PFSK-1 (cell line): ENCODE data around the gene CREB3.

Experiments used
- FOXP2 ChIP-seq: optimal IDR thresholded peaks from 2 replicates; pipeline ENCODE3; 2011; ENCODE audit warnings: borderline replicate concordance, control low read depth, inconsistent platforms; ENCODE audit not compliant: insufficient read depth; ENCODE audit errors: extremely low read length, extremely low read depth
- POLR2AphosphoS5 ChIP-seq: IDR thresholded peaks from 2 replicates; pipeline ENCODE4 v1.6.1; 2012; ENCODE audit warnings: low read depth, mild to moderate bottlenecking, control low read depth, low read length, moderate library complexity
- SIN3A ChIP-seq: IDR thresholded peaks from 2 replicates; pipeline ENCODE4 v1.6.1; 2012; ENCODE audit warnings: mild to moderate bottlenecking, low read length, moderate library complexity, borderline replicate concordance; ENCODE audit not compliant: insufficient read depth
- TAF1 ChIP-seq: IDR thresholded peaks from 2 replicates; pipeline ENCODE4 v1.6.1; 2012; ENCODE audit warnings: low read length, control low read depth, borderline replicate concordance; ENCODE audit not compliant: insufficient read depth
- TF ChIP-seq, protein P1 (sequence below), 2 experiments: IDR thresholded peaks; 2 replicates each; pipeline versions ENCODE4 v1.6.1 to v1.8.0; 2011 to 2012; ENCODE audit warnings: low read depth in 2 of 2, low read length in 2 of 2, control low read depth in 1 of 2, inconsistent platforms in 1 of 2, mild to moderate bottlenecking in 1 of 2, moderate library complexity in 1 of 2; ENCODE audit not compliant: insufficient read depth in 1 of 2

CREB3 gene

GRCh38 chr9:35759795-35760194 is 27.3 kb downstream of the CREB3 start:
- no peak for TF ChIP-seq FOXP2
- TF ChIP-seq TAF1: no peak
- TF ChIP-seq, protein P1, sequence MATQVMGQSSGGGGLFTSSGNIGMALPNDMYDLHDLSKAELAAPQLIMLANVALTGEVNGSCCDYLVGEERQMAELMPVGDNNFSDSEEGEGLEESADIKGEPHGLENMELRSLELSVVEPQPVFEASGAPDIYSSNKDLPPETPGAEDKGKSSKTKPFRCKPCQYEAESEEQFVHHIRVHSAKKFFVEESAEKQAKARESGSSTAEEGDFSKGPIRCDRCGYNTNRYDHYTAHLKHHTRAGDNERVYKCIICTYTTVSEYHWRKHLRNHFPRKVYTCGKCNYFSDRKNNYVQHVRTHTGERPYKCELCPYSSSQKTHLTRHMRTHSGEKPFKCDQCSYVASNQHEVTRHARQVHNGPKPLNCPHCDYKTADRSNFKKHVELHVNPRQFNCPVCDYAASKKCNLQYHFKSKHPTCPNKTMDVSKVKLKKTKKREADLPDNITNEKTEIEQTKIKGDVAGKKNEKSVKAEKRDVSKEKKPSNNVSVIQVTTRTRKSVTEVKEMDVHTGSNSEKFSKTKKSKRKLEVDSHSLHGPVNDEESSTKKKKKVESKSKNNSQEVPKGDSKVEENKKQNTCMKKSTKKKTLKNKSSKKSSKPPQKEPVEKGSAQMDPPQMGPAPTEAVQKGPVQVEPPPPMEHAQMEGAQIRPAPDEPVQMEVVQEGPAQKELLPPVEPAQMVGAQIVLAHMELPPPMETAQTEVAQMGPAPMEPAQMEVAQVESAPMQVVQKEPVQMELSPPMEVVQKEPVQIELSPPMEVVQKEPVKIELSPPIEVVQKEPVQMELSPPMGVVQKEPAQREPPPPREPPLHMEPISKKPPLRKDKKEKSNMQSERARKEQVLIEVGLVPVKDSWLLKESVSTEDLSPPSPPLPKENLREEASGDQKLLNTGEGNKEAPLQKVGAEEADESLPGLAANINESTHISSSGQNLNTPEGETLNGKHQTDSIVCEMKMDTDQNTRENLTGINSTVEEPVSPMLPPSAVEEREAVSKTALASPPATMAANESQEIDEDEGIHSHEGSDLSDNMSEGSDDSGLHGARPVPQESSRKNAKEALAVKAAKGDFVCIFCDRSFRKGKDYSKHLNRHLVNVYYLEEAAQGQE (IDR thresholded peaks at IDR 0.05; ENCODE audit: insufficient read depth in 1 of 2, low read depth in 2 of 2, low read length in 2 of 2): no peak
- TF ChIP-seq SIN3A: no peak
- TF ChIP-seq POLR2AphosphoS5: no peak

GRCh38 chr9:35760651-35761050 is 28.2 kb downstream of the CREB3 start:
- no peak for TF ChIP-seq FOXP2
- TF ChIP-seq TAF1: no peak
- no peak for TF ChIP-seq SIN3A
- TF ChIP-seq POLR2AphosphoS5: no peak
- TF ChIP-seq, protein P1 (IDR thresholded peaks at IDR 0.05; ENCODE audit: insufficient read depth in 1 of 2, low read depth in 2 of 2, low read length in 2 of 2): no peak

DNA sequence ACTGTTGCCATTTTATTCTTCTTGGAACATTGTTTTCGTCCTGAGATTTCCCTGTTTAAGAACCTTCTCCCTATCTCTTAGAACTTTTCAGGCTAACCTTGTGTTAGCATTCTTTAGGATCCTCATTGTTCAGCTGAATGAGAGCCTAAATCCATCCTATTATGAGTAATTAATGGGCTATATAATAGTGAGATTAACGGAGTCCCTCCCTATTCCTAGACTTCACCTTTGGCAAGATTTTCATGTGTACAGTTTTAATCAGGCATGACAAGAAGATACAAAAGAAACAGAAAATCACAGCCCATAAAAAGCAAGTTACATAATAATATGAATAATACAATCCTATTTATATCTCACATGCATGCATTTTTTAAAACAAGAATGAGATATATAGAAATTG is 30.7 kb downstream of the CREB3 start:
- no peak for TF ChIP-seq FOXP2
- no peak for TF ChIP-seq SIN3A
- TF ChIP-seq POLR2AphosphoS5: no peak
- TF ChIP-seq TAF1: no peak
- TF ChIP-seq, protein P1 (IDR thresholded peaks at IDR 0.05; ENCODE audit: insufficient read depth in 1 of 2, low read depth in 2 of 2, low read length in 2 of 2): no peak

DNA sequence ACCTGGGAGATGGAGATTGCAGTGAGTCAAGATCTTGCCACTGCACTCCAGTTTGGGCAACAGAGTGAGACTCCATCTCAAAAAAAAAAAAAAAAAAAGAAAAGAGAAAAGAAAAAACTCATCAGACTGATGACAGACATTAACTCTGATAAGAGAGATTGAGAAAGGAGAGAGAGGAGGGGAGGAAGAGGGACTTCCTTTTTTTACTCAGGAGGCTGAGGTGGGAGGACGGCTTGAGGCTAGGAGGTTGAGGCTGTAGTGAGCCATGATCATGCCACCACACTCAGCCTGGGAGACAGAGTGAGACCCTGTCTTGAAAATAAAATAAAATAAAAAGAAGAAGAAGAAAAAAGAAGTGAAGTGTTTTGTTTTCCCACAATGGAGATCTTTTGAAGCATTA is 31.3 kb downstream of the CREB3 start:
- TF ChIP-seq SIN3A: no peak
- TF ChIP-seq TAF1: no peak
- TF ChIP-seq, protein P1 (IDR thresholded peaks at IDR 0.05; ENCODE audit: insufficient read depth in 1 of 2, low read depth in 2 of 2, low read length in 2 of 2): no peak
- TF ChIP-seq POLR2AphosphoS5: no peak
- no peak for TF ChIP-seq FOXP2

DNA sequence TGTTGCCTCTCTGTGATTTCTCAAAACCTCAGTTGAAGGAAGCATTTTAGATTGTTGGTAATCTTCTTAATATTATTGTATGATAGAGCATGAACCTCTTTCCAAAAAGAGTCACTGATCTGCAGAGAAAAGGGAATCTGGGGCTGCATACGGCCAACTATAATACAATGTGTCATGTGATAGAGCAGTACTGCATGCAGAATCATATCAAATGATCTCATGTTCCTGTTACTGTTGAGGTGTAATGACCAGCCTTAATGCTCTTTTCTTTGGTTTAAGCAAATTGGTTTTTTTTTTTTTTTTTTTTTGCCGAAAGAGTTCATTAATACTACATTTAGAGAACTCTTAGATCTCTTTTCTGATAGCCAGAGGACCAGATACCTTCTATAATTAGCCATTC is 34.5 kb downstream of the CREB3 start:
- TF ChIP-seq FOXP2 (no peak), POLR2AphosphoS5 (no peak), SIN3A (no peak)
